B cell (primary cell): Measurements from ENCODE around the gene LTO1. TPM values are rescaled to one million over a fixed set of nuclear protein-coding genes. Genes with fewer than 3 reads are reported as not detected.

Source experiments
- ATAC-seq: fragments of 200-7000 bp; cut with Tn5 transposase; one replicate; pipeline ENCODE4 v1.10.0; 2021; ENCODE audit warnings: low read depth, mild to moderate bottlenecking, moderate number of reproducible peaks, moderate library complexity
- CTCF ChIA-PET: fragments of 350-600 bp; sonication (Branson Sonifier 250); formaldehyde crosslinking; loops from one replicate; lab custom pipeline; 2021; ENCODE audit warnings: antibody characterized with exemption, inconsistent platforms; lab: Charles Lee
- POLR2A ChIA-PET: fragments of 350-600 bp; sonication (Branson Sonifier 250); formaldehyde crosslinking; loops from one replicate; lab custom pipeline; 2021; ENCODE audit warnings: antibody characterized with exemption; lab: Charles Lee
- DNase-seq: peaks from one replicate; pipeline ENCODE4 v3.0.0; 2013
- H2AFZ ChIP-seq: 2 replicates; pipeline ENCODE4 v1.6.1; 2012; ENCODE audit warnings: mild to moderate bottlenecking, low read depth, low read length; ENCODE audit not compliant: insufficient read depth, poor library complexity, severe bottlenecking
- H3K27ac ChIP-seq, 2 donors: 1 replicate in 1 of 2; 2 replicates in 1 of 2; pipeline ENCODE4 v1.5.1; 2012 to 2013; ENCODE audit warnings: low read length in 2 of 2, mild to moderate bottlenecking in 2 of 2, moderate library complexity in 1 of 2
- H3K27me3 ChIP-seq, 4 experiments: fragments of 200-600 bp in 1 of 4; sonication (generic) in 1 of 4; replicated peaks in 1 of 4; 1 replicate in 2 of 4; 2 replicates in 2 of 4; pipeline versions ENCODE4 v1.6.1 to v1.7.0; 2013 to 2016; ENCODE audit warnings: low read length in 3 of 4, mild to moderate bottlenecking in 2 of 4, mixed read lengths in 1 of 4, moderate library complexity in 1 of 4; ENCODE audit not compliant: insufficient read depth in 4 of 4, control insufficient read depth in 3 of 4; ENCODE audit errors: control extremely low read depth in 1 of 4
- H3K36me3 ChIP-seq, 2 experiments: replicated peaks in 1 of 2; 1 replicate in 1 of 2; 2 replicates in 1 of 2; pipeline versions ENCODE4 v1.6.1 to v1.7.1; 2013; ENCODE audit warnings: low read length in 1 of 2; ENCODE audit not compliant: insufficient read depth in 2 of 2, control insufficient read depth in 1 of 2; ENCODE audit errors: control extremely low read depth in 1 of 2, extremely low read depth in 1 of 2
- H3K4me1 ChIP-seq, 2 donors: fragments of 200-600 bp in 1 of 2; sonication (generic) in 1 of 2; 1 replicate in 1 of 2; 2 replicates in 1 of 2; pipeline versions ENCODE4 v1.5.1 to v1.6.1; 2013 to 2017; ENCODE audit warnings: low read length in 2 of 2; ENCODE audit not compliant: control insufficient read depth in 2 of 2, insufficient read depth in 2 of 2
- H3K4me2 ChIP-seq: replicated peaks from 2 replicates; pipeline ENCODE3; 2012; ENCODE audit warnings: mild to moderate bottlenecking, low read depth, low read length; ENCODE audit not compliant: poor library complexity, severe bottlenecking
- H3K4me3 ChIP-seq, 5 experiments: fragments of 200-600 bp in 1 of 5; sonication (generic) in 1 of 5; 1 replicate in 3 of 5; 2 replicates in 2 of 5; pipeline versions ENCODE4 v1.5.1 to v1.7.0; 2011 to 2016; ENCODE audit warnings: low read length in 4 of 5, mild to moderate bottlenecking in 4 of 5, low read depth in 2 of 5, control low read depth in 1 of 5, moderate library complexity in 1 of 5; ENCODE audit not compliant: insufficient read depth in 1 of 5; ENCODE audit errors: control extremely low read depth in 1 of 5, extremely low read depth in 1 of 5
- H3K79me2 ChIP-seq: fragments of 200-600 bp; sonication (generic); one replicate; pipeline ENCODE4 v1.6.0; 2016; ENCODE audit warnings: low read length; ENCODE audit not compliant: control insufficient read depth, insufficient read depth
- H3K9ac ChIP-seq: fragments of 200-600 bp; sonication (generic); 2 replicates; pipeline ENCODE4 v1.6.1; 2017; ENCODE audit warnings: mild to moderate bottlenecking, low read length, moderate library complexity
- H3K9me3 ChIP-seq, 3 donors: one replicate each; pipeline versions ENCODE4 v1.6.1 to v1.7.1; 2013; ENCODE audit warnings: low read length in 2 of 3; ENCODE audit not compliant: control insufficient read depth in 2 of 3, insufficient read depth in 1 of 3; ENCODE audit errors: control extremely low read depth in 1 of 3
- H4K20me1 ChIP-seq: 2 replicates; pipeline ENCODE4 v1.6.0; 2012; ENCODE audit warnings: mild to moderate bottlenecking, low read length; ENCODE audit not compliant: insufficient read depth, control insufficient read depth, poor library complexity, severe bottlenecking
- H3K27ac Mint-ChIP-seq: one replicate; pipeline ENCODE4 v1.8.0; 2021; ENCODE audit warnings: mixed read lengths
- H3K27me3 Mint-ChIP-seq: one replicate; pipeline ENCODE4 v1.8.0; 2021; ENCODE audit warnings: mixed read lengths
- H3K4me1 Mint-ChIP-seq: one replicate; pipeline ENCODE4 v1.8.0; 2021; ENCODE audit warnings: mixed read lengths
- H3K4me3 Mint-ChIP-seq: one replicate; pipeline ENCODE4 v1.8.0; 2021; ENCODE audit warnings: mixed read lengths
- H3K9me3 Mint-ChIP-seq: one replicate; pipeline ENCODE4 v1.8.0; 2022; ENCODE audit warnings: mixed read lengths; ENCODE audit not compliant: insufficient read depth
- EZH2 ChIP-seq: IDR thresholded peaks from 2 replicates; pipeline ENCODE4 v1.6.1; 2012; ENCODE audit warnings: borderline replicate concordance, low read depth, mild to moderate bottlenecking, moderate library complexity, low read length; ENCODE audit not compliant: insufficient read depth, poor library complexity, severe bottlenecking
- WGBS: methylation state at CpG from one replicate; pipeline ENCODE4 v1.1.5; 2013; ENCODE audit warnings: missing lambda C conversion rate; ENCODE audit not compliant: insufficient coverage; 5-methylcytosine and 5-hydroxymethylcytosine counted together
- intact Hi-C: fragments of 100-400 bp; cut with micrococcal nuclease; formaldehyde crosslinking; loops from one replicate; pipeline ENCODE4 v1.10.0; 2022
- polyA plus RNA-seq: library from polyadenylated mRNA; depleted of rRNA; stranded (reverse); fragments of >200 nt; gene quantifications from 2 replicates; pipeline ENCODE4 v1.2.3, GENCODE V29; 2012
- total RNA-seq, 2 donors: library from RNA; stranded (reverse); fragments of 120-200 nt in 1 of 2; gene quantifications; 1 replicate in 1 of 2; 2 replicates in 1 of 2; pipeline versions ENCODE4 v1.2.3 to v1.2.4, GENCODE V29; 2013 to 2022
- TF ChIP-seq, protein P1 (sequence below): fragments of 200-600 bp; IDR thresholded peaks from one replicate; pipeline ENCODE4 v1.8.0; 2022; ENCODE audit warnings: antibody characterized with exemption, mild to moderate bottlenecking

LTO1 gene
- total and polyA plus RNA-seq, 2 donors (not counting 1 experiment from before 2014, with no cell fraction given): 44.4 to 68.8 TPM

DNA sequence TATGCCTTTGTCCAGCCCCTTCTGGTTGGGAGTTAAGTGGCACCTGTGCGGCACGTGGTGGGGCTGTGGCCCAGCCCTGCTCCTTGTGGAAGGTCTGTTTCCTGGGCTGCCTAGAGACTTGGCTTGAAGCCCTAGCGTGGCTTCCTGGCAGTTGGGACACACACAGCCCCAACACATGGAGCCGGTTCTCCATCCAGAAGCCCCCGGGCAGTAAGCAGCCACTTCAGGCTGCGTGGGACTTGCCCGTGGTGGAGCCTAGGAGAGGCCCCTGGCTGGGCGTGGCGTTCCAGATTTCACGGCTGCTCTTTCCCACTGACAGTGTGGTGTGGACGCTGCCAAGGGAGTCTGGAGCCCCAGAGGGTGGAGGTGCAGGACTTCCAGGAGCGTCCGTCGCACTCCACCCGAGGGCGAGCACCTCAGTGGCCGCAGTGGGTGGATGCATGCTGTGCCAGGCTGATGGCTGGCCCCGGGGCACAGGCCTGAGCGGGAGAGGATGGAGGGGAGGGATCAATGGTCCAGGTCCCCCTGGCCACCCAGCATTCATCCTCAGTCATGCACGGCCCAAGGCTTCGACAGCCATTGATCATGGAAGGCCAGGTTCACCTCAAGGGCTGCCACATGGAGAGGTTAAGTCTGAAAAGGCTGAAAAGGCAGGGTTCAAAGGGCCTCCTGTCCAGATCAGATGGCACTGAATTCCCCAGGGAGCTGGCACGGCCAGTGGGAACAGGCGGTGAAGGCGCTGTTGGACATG is 24.9 kb downstream of the LTO1 start:
- H3K9ac ChIP-seq: no peak overlapping the region

DNA sequence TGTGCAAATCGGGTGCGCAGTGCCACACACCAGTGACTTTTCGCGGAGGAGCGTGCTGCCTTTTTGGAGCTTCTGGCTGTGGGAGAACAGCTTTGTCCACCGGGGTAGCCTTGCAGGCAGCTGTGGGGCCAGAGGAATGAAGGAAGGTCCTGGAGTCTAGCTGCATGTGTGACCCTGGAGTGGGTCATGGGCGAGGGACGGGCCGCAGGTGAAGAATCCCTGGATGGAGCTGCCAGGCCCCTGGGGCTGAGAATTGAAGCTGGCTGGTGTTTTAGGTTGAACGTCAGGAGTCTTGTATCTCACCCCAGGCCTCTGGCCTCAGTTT is 25.6 kb downstream of the LTO1 start:
- 98% methylated on average over 10 of the region's 10 CpGs for WGBS
- H3K4me3 ChIP-seq: no peak overlapping the region
- peaks cover 7 to 9% of the 10 kb centered on the region in 2 donors for H3K4me1 ChIP-seq
- peaks cover 27% of the 10 kb centered on the region for H4K20me1 ChIP-seq
- H3K4me2 ChIP-seq: no peak overlapping the region
- intact Hi-C loops: no loop called here
- TF ChIP-seq EZH2: no peak
- TF ChIP-seq, protein P1, sequence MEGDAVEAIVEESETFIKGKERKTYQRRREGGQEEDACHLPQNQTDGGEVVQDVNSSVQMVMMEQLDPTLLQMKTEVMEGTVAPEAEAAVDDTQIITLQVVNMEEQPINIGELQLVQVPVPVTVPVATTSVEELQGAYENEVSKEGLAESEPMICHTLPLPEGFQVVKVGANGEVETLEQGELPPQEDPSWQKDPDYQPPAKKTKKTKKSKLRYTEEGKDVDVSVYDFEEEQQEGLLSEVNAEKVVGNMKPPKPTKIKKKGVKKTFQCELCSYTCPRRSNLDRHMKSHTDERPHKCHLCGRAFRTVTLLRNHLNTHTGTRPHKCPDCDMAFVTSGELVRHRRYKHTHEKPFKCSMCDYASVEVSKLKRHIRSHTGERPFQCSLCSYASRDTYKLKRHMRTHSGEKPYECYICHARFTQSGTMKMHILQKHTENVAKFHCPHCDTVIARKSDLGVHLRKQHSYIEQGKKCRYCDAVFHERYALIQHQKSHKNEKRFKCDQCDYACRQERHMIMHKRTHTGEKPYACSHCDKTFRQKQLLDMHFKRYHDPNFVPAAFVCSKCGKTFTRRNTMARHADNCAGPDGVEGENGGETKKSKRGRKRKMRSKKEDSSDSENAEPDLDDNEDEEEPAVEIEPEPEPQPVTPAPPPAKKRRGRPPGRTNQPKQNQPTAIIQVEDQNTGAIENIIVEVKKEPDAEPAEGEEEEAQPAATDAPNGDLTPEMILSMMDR: no peak
- DNase-seq (no peak), ATAC-seq (no peak)
- H3K9ac ChIP-seq: no peak overlapping the region
- peaks cover 10% of the 10 kb centered on the region for H3K4me1 Mint-ChIP-seq
- H3K27me3 ChIP-seq: peaks cover 0 to 2% (median 0%) of the 10 kb centered on the region in 4 experiments
- no peak overlapping the region for H3K4me3 Mint-ChIP-seq
- no peaks in the 10 kb centered on the region for H3K27me3 Mint-ChIP-seq
- peaks cover 0 to 2% of the 10 kb centered on the region in 2 experiments for H3K36me3 ChIP-seq
- no peak overlapping the region for H3K27ac Mint-ChIP-seq
- H3K79me2 ChIP-seq: peaks cover 4% of the 10 kb centered on the region
- H3K9me3 Mint-ChIP-seq: no peaks in the 10 kb centered on the region
- POLR2A ChIA-PET: no interaction called here
- H3K9me3 ChIP-seq: no peaks in the 10 kb centered on the region
- H2AFZ ChIP-seq: no peak overlapping the region
- CTCF ChIA-PET: no interaction called here
- H3K27ac ChIP-seq: no peak overlapping the region

More for the DNA sequence above, 24.9 kb downstream of the LTO1 start:
- Histone ChIP-seq H3K27ac (no peak overlapping the region), H3K4me3 (no peak overlapping the region), H3K4me2 (no peak overlapping the region), H4K20me1 (peaks cover 20% of the 10 kb centered on the region), H3K4me1 (peaks cover 7 to 9% of the 10 kb centered on the region in 2 donors), H3K9me3 (no peaks in the 10 kb centered on the region), H3K79me2 (no peaks in the 10 kb centered on the region), H2AFZ (no peak overlapping the region), H3K27me3 (peaks cover 0 to 2% (median 0%) of the 10 kb centered on the region in 4 experiments), H3K36me3 (peaks cover 0 to 2% of the 10 kb centered on the region in 2 experiments)
- Mint-ChIP-seq H3K4me3 (no peak overlapping the region), H3K9me3 (no peaks in the 10 kb centered on the region), H3K27me3 (no peaks in the 10 kb centered on the region), H3K4me1 (peaks cover 10% of the 10 kb centered on the region), H3K27ac (no peak overlapping the region)
- no peak for TF ChIP-seq EZH2
- TF ChIP-seq, protein P1: no peak
- ChIA-PET POLR2A (interaction anchor here (0.6 kb wide), 1 partner anchor 511 kb away, joined by 4 read pairs; no protein-coding TSS in a partner anchor), CTCF (no interaction called here)
- intact Hi-C loops: no loop called here
- DNase-seq: no peak
- ATAC-seq: no peak
- WGBS: 74% methylated on average over 22 of the region's 24 CpGs
